Suprapubic skin (tissue), 4 donors: ENCODE results near the gene FLG. TPM values are rescaled to one million over a fixed set of nuclear protein-coding genes. Genes with fewer than 3 reads are reported as not detected.
A peak's percentile ranks its signal among the peaks of the same experiment; 100 is the strongest.

Source experiments
- DNase-seq, 2 donors: peaks; one replicate each; pipeline ENCODE4 v3.0.0-alpha.2; 2019; ENCODE audit warnings: low spot score in 2 of 2
- H3K27ac ChIP-seq: fragments of 200-600 bp; sonication (generic); one replicate; pipeline ENCODE4 v1.5.1; 2019
- H3K27me3 ChIP-seq: fragments of 200-600 bp; sonication (generic); one replicate; pipeline ENCODE4 v1.5.1; 2019
- H3K36me3 ChIP-seq: fragments of 200-600 bp; sonication (generic); one replicate; pipeline ENCODE4 v1.5.1; 2019
- H3K4me1 ChIP-seq: fragments of 200-600 bp; sonication (generic); one replicate; pipeline ENCODE4 v1.5.1; 2019
- H3K4me3 ChIP-seq: fragments of 200-600 bp; sonication (generic); one replicate; pipeline ENCODE4 v1.5.1; 2019; ENCODE audit warnings: mild to moderate bottlenecking
- H3K9me3 ChIP-seq: fragments of 200-600 bp; sonication (generic); one replicate; pipeline ENCODE4 v1.5.1; 2019
- EP300 ChIP-seq: sonication (generic); formaldehyde crosslinking; IDR thresholded peaks from one replicate; pipeline ENCODE4 v1.6.1; 2017; ENCODE audit warnings: antibody characterized with exemption
- POLR2A ChIP-seq, 2 donors: fragments of 450-650 bp; IDR thresholded peaks; one replicate each; pipeline ENCODE4 v1.6.1; 2017; ENCODE audit warnings: antibody characterized with exemption in 2 of 2, mild to moderate bottlenecking in 2 of 2, moderate library complexity in 2 of 2
- POLR2AphosphoS5 ChIP-seq, 3 donors: sonication (generic); formaldehyde crosslinking; IDR thresholded peaks; one replicate each; pipeline ENCODE4 v1.6.1; 2017; ENCODE audit warnings: antibody characterized with exemption in 3 of 3
- WGBS: methylation state at CpG from one replicate; pipeline ENCODE4 v1.1.5; 2018; 5-methylcytosine and 5-hydroxymethylcytosine counted together
- total RNA-seq, 4 donors: library from RNA; depleted of rRNA; stranded (reverse); fragments of >200 nt; gene quantifications; one replicate each; pipeline ENCODE4 v1.1.0, GENCODE V29; 2016
- TF ChIP-seq, protein P1 (sequence below), 2 donors: fragments of 200-600 bp in 1 of 2; fragments of 450-650 bp in 1 of 2; sonication (generic) in 1 of 2; IDR thresholded peaks; one replicate each; pipeline ENCODE4 v1.5.1; 2016 to 2019; ENCODE audit warnings: antibody characterized with exemption in 2 of 2, mild to moderate bottlenecking in 1 of 2, moderate library complexity in 1 of 2

The FLG gene
- 1,000 to 10,000 TPM in 3 of 4 donors, 100 to 1,000 TPM in 1; 734 to 2,889 (median 2,088) TPM for total RNA-seq

DNA sequence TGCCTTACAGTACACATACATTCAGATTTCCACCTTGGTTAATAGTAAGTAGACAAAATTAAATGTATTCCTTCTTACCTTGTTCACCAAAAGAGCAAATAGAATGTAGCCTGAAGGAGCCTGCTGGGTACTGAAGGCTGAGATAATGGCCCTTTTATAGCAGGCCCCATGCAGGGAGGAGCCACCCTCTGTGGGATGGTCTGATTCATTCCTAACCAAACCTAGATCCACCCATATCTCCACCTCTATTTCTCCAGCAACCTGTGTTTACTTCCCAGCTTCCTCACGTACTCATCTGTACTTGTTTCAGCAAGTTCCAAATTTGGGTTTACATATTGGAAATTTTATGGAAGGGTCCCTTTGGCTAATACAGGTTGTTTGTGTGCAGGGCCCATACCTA lies at the start of gene FLG:
FLG (minus strand) TSS at position 129 of the 400 bp plus-strand sequence. CDS start 9,783 bp downstream, outside the sequence.
- H3K27me3 ChIP-seq: no peaks in the 10 kb centered on the region
- no peaks in the 10 kb centered on the region for H3K36me3 ChIP-seq
- H3K4me1 ChIP-seq: no peaks in the 10 kb centered on the region
- TF ChIP-seq POLR2A (IDR thresholded peaks at IDR 0.05) (no peak), POLR2AphosphoS5 (IDR thresholded peaks at IDR 0.05) (no peak), EP300 (no peak)
- TF ChIP-seq, protein P1, sequence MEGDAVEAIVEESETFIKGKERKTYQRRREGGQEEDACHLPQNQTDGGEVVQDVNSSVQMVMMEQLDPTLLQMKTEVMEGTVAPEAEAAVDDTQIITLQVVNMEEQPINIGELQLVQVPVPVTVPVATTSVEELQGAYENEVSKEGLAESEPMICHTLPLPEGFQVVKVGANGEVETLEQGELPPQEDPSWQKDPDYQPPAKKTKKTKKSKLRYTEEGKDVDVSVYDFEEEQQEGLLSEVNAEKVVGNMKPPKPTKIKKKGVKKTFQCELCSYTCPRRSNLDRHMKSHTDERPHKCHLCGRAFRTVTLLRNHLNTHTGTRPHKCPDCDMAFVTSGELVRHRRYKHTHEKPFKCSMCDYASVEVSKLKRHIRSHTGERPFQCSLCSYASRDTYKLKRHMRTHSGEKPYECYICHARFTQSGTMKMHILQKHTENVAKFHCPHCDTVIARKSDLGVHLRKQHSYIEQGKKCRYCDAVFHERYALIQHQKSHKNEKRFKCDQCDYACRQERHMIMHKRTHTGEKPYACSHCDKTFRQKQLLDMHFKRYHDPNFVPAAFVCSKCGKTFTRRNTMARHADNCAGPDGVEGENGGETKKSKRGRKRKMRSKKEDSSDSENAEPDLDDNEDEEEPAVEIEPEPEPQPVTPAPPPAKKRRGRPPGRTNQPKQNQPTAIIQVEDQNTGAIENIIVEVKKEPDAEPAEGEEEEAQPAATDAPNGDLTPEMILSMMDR (IDR thresholded peaks at IDR 0.05): no peak
- no peak for DNase-seq
- H3K27ac ChIP-seq: no peak within 1 kb of the TSS
- WGBS: 36% methylated on average over 1 of the region's 1 CpG
- H3K9me3 ChIP-seq: no peaks in the 10 kb centered on the region
- no peak within 1 kb of the TSS for H3K4me3 ChIP-seq

DNA sequence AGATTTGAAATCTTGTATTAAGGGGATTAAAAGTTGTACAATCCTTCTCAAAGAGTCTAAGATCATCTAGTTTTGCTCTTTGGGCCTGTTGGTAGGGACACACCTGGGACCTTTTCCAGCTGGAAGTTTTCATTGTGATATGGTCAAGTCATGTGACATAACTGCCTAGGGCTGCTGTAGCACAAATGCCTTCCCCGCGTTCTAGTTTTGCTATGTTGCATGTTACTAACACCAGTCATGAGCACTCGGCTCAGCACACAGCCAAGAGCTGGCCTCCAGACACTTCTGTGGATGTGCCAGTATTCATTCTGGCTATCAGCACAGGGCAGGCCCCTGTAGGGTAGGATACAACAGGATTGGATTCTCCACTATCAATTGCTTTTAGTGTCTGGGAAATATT lies 49.4 kb upstream of the FLG start:
- H3K4me3 ChIP-seq: no peak overlapping the region
- no peaks in the 10 kb centered on the region for H3K9me3 ChIP-seq
- 63% methylated on average over 3 of the region's 3 CpGs for WGBS
- no peak overlapping the region for H3K27ac ChIP-seq
- no peak for DNase-seq
- no peaks in the 10 kb centered on the region for H3K36me3 ChIP-seq
- no peaks in the 10 kb centered on the region for H3K4me1 ChIP-seq
- H3K27me3 ChIP-seq: no peaks in the 10 kb centered on the region
- TF ChIP-seq EP300 (no peak), POLR2AphosphoS5 (IDR thresholded peaks at IDR 0.05) (no peak), POLR2A (IDR thresholded peaks at IDR 0.05) (no peak)
- TF ChIP-seq, protein P1 (IDR thresholded peaks at IDR 0.05): no peak

DNA sequence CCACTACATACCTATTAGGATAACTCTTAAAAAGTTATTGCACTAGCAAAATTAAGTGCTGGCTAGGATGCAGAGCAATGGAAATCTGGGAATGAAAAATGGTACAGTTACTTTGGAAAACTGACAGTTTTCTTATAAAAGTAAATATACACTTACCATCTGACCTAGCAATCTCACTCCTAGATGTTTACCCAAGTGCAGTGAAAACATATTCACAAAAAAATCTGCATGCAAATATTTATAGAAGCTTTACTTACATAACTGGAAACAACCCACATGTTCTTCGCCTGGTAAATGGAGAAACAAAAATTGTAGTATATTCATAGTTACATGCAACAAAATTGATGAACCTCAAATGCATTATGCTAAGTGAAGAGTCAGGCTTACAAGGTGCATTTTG lies 47.6 kb upstream of the FLG start:
- WGBS: 93% methylated on average over 1 of the region's 1 CpG
- TF ChIP-seq POLR2A (IDR thresholded peaks at IDR 0.05) (no peak), POLR2AphosphoS5 (IDR thresholded peaks at IDR 0.05) (no peak), EP300 (no peak)
- TF ChIP-seq, protein P1 (IDR thresholded peaks at IDR 0.05): no peak
- H3K4me3 ChIP-seq: no peak overlapping the region
- no peak for DNase-seq
- H3K27me3 ChIP-seq: no peaks in the 10 kb centered on the region
- no peak overlapping the region for H3K27ac ChIP-seq
- no peaks in the 10 kb centered on the region for H3K36me3 ChIP-seq
- peaks cover 6% of the 10 kb centered on the region for H3K4me1 ChIP-seq
- H3K9me3 ChIP-seq: no peaks in the 10 kb centered on the region

DNA sequence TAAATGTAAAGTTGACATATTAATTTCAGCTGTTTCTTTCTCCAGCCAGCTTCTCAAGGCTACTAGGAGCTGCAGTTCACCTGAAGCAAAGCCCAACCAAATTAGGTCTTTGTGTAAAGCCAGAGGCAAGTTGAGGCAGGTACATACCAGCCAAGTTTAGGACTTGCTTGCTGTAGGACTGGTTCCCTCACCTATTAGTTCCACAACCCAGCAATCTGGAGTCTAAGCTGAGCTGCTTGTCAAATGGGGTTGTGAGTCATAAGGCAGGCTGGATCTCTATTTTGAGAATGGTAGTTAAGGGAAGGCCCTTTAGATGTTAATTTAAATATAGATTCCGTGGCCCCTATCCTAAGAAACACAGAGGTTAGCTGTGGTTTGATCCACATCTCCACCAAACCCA lies 42.4 kb upstream of the FLG start:
- no peak overlapping the region for H3K4me3 ChIP-seq
- H3K27ac ChIP-seq: peak overlapping the region; percentile 54
- no peak for TF ChIP-seq EP300
- no peak for TF ChIP-seq POLR2A (IDR thresholded peaks at IDR 0.05)
- TF ChIP-seq, protein P1 (IDR thresholded peaks at IDR 0.05): no peak
- TF ChIP-seq POLR2AphosphoS5 (IDR thresholded peaks at IDR 0.05): no peak
- no peak for DNase-seq
- WGBS: 42% methylated on average over 1 of the region's 1 CpG
- H3K36me3 ChIP-seq: no peaks in the 10 kb centered on the region
- H3K9me3 ChIP-seq: no peaks in the 10 kb centered on the region
- H3K4me1 ChIP-seq: peaks cover 13% of the 10 kb centered on the region
- no peaks in the 10 kb centered on the region for H3K27me3 ChIP-seq

DNA sequence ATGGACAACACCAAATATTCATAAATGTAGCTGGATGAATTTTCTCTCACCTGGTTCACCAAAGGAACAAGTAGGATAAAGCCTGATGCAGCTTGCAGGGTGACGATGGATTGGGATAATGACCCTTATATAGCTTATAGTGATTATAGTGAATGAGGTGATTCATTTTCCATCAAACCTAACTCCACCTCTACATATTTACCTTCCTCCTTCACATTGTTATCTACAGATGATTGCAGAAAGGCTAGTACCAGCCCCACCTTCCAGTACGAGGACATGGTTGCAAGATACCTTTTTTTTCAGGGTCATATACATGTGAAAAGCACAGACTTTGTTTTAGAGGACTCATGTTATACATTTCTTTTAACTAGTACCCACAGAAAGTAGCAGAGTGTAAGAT lies 34.9 kb upstream of the FLG start, which contains the start of gene FLG2:
FLG2 (minus strand) TSS at position 101 of the 400 bp plus-strand sequence. CDS start 1,122 bp downstream, outside the sequence.
- 88% methylated on average over 2 of the region's 2 CpGs for WGBS
- Histone ChIP-seq H3K36me3 (no peaks in the 10 kb centered on the region), H3K27ac (no peak within 1 kb of the TSS), H3K4me3 (no peak within 1 kb of the TSS), H3K9me3 (no peaks in the 10 kb centered on the region), H3K27me3 (no peaks in the 10 kb centered on the region), H3K4me1 (no peaks in the 10 kb centered on the region)
- DNase-seq: no peak
- TF ChIP-seq, protein P1 (IDR thresholded peaks at IDR 0.05): no peak
- TF ChIP-seq EP300 (no peak), POLR2A (IDR thresholded peaks at IDR 0.05) (no peak), POLR2AphosphoS5 (IDR thresholded peaks at IDR 0.05) (no peak)
